Stimulated activated CD4-positive, alpha-beta T cell treated with anti-CD3 and anti-CD28 coated beads, Interleukin-1b, Interleukin-23, amount 100 ng/mL, for 48 hours (primary cell): ENCODE measurements around the gene GSTK1.
A peak's percentile ranks its signal among the peaks of the same experiment; 100 is the strongest.
"Not testable (repeated sequence)": the region's sequence is repeated elsewhere in the genome, so short reads cannot be mapped to it uniquely, and the experiment has no call there.

ENCODE experiments used
- DNase-seq: peaks from one replicate; pipeline ENCODE4 v3.0.0-alpha.2; 2020

GSTK1 gene

GRCh38 chr7:143263266-143264195 is at the start of gene GSTK1:
GSTK1 (plus strand) TSS chr7:143263441; CDS start chr7:143263514, 73 bp downstream.
- DNase-seq, result peak; percentile 81

DNA sequence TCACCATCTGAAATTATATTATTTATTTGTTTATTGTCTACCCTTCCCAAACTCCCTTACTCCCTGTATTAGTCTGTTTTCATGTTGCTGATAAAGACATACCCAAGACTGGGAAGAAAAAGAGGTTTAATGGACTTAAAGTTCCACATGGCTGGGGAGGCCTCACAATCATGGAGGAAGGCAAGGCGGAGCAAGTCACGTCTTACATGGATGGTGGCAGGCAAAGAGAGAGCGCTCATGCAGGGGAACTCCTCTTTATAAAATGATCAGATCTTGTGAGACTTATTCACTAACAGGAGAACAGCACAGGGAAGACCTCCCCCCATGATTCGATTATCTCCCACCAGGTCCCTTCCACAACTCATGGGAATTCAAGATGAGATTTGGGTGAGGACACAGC is 49.8 kb upstream of the GSTK1 start:
- DNase-seq, result not testable (repeated sequence)

DNA sequence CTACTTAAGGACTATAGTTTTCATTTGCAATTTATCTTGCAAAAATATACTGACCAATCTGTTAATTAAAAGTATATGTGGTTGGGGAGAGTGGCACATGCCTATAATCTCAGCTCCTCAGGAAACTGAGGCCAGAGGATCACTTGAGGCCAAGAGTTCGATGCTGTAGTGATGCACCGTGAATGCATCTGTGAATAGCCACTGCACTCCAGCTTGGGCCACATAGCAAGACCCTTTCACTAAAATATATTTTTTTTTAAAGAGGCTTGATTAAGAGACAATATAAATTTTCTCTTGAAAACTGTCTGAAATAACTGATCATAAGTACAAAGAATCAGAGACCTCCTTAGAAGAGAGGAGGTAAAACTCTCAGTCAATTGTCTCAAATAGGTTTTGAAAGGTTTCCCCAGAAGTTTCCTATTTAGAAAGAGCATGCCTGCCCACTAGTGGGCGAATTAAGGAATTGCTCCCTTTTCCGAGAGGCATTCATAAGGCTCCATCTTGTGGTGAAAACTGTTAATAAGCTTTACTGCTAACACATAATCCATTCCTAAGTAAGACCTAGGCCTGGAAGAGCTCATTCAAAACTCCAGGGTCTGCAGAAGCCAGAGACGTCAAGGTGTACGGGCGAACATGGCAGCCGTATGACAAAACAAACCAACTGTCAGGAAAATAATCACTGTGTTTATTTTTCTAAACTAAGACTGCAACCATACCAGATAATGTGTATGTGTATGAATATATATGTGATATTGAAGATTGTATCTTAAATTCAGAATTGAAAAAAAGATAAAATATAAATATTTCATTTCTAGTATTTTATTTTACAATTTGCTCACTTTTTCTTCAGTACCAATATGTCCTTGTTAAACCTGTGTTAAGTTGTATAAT is 48.2 kb upstream of the GSTK1 start:
- peak; percentile 58 for DNase-seq

- no peak for DNase-seq
Observed at GRCh38 chr7:143216151-143216550, 47.1 kb upstream of the GSTK1 start.

DNA sequence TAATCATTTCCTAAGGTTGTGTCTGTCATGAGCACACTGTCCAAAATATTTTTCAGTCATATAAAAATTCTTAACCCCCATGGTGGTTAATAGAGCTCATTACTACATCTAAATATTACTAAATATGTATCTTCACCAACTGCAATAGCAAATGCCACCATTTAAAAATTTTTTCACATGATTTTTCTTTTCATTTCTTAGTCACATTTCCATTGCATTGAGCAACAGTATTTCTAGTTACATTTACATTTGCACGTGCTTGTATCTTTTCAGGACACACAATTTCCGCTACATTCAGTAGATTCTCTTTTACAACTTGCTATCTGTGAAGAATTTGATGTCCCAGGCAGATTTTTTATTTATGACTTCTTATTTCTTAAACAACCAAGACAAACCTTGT is 46.6 kb upstream of the GSTK1 start:
- DNase-seq, result no peak

- no peak for DNase-seq
Observed at GRCh38 chr7:143217806-143218205, 45.4 kb upstream of the GSTK1 start.

DNA sequence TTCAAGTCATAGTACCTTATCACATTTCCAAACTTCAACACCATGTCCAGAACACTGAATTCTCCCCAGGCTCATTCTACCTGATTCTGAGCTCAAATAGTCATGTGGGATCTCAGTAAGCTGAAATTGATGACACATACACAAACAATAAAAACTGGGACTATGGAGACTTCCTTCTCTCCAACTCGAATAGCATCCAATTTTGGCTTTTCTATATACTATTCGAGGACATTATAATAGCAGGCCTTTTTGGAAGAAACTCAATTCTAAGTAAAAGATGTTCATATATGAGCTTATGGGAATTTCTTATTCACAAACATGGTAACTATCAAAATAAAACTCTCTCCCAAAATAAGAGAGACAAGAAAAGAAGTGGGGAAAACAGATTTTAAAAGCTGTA is 42.0 kb upstream of the GSTK1 start:
- DNase-seq, result no peak

DNA sequence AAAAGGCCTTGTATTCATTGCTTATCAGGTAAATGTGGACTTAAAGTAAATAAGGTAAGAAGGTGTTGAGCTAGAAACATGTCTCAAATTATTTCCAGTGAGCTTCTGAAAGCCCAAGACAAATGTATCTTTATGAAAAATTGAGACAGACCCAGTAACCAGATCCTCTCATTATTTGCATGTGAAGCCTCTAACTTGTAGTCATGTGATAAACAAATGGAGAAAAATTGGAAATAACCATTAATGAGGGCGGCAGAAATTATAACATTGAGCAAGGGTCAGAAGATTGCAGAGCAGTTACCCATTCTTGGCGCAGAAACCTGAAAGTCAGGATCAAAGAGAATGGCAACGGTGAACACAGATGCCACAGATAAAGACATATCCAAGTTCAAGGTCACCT is 41.5 kb upstream of the GSTK1 start, which contains the start of gene TAS2R40:
Gene TAS2R40, plus strand, starts transcription at position 301 of the 400 bp plus-strand sequence. Its CDS starts 42 bp downstream, at position 343.
- DNase-seq, result no peak

GRCh38 chr7:143222782-143223181 is 40.5 kb upstream of the GSTK1 start:
- DNase-seq, result no peak

DNA sequence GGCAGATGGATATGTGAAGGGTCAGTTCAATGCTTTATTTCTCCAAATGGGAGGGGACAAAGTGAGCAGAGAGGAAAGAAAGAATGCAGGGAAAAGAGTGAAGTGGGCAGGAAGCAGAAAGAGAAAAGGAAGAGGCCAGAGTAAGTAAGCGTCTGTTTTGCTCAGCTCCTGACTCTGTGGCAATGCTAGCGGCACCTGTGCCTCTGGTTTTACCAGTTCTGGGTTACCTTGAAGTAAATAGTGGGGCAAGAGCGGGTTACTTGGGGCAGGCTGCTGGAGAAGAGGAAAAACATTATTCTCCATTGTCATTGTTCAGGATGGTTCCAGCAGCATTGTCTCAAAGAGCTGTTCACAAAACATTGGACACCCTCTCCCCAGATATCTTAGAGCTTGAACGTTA is 39.5 kb upstream of the GSTK1 start:
- DNase-seq, result no peak

GRCh38 chr7:143225047-143225446 is 38.2 kb upstream of the GSTK1 start:
- DNase-seq, result no peak

- DNase-seq, result no peak
Observed at GRCh38 chr7:143227806-143228205, 35.4 kb upstream of the GSTK1 start.

GRCh38 chr7:143229054-143229790 is 34.0 kb upstream of the GSTK1 start:
- DNase-seq, result no peak

- DNase-seq, result no peak
Observed at GRCh38 chr7:143230602-143231457, 32.4 kb upstream of the GSTK1 start.

DNA sequence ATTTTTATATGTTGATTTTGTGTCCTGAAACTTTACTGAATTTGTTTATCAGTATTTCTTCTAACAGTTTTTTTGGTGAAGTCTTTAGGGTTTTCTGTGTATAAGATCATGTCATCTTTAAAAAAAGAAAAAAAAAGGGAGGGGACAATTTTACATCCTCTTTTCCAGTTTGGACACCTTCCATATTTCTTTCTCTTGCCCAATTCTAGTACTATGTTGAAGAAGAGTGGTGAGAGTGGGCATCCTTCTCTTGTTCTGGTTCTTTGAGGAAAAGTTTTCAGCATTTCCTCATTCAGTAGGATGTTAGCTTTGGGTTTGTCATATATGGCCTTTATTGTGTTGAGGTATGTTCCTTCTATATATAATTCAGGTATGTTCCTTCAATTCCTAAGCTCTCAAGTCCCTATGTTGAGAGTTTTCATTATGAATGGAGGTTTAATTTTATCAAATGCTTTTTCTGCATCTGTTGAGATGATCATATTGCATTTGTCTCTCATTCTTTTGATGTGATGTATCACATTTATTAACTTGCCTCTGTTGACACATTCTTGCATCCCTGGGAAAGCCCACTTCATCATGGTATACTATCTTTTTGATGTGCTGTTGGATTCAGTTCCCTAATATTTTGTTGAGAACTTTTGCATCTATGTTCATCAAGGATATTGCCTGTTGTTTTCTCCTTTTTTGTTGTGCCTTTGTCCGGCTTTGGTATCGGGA is 29.3 kb upstream of the GSTK1 start:
- no peak for DNase-seq

GRCh38 chr7:143234533-143234875 is 28.7 kb upstream of the GSTK1 start:
- no peak for DNase-seq

DNA sequence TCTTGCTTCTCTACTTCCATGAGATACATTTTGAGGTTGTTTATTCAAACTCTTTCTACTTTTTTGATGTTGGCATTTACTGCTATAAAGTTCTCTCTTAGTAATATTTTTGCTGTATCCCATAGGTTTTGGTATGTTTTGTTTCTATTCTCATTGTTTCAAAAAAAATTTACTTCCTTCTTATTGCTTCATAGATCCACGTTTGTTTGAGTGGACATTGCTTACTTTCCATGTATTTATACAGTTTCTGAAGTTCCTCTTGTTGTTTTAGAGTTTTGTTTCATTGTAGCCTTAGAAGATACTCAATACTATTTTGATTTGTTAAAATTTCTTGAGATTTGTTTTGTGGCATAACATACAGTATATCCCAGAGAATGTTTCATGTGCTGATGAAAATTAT is 27.7 kb upstream of the GSTK1 start:
- DNase-seq, result no peak

GRCh38 chr7:143236408-143236990 is 26.7 kb upstream of the GSTK1 start:
- no peak for DNase-seq

DNA sequence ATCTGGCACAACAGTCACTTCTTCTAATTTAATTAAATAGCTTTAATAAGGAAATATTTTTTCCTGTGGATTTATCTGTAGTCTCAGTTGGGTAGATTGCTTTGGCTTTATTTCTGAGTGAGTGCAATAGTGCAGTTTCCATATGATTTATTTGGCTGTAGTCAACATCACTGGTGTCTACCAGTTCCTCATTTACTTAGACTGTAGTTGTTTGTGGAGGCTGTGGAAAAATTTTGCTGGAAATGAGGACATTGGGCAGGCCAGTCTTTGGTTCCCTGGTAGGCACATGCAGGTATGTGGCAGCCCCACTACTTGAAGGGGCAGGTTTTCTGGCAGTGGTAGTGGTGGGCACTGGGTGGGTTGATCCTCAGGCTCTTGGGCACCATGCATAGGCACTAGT is 25.9 kb upstream of the GSTK1 start:
- no peak for DNase-seq

DNA sequence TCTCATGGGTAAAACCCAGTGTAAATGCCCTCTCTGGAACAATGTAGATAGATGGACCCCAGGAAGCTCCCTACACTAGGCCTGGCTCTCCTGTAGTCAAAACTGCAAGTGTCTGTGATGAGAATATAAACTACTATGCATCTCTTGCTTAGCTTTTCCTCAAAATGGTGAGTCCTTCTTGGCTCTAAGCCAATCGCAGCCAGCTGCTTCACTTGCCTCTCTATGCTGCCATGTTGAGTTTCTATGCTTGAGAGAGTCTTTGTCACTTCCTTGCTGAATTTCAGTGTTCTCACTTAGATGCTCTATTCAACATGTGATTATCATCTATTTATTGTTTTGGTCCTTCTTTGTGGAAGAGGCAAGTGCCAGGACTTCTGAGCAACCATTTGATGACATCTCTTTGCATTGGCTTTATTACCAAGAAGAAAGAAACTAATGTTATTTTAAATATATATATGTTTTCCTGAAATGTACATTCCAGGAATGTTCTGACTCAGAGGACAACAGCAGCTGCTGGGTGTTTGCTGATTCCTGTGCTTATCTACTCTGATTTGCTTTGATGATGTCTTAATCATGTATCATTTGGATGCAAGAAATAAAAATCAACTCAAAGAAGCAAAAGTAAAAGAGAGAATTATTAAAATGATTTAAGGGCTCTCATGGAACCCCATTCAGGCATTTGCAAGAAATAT is 24.8 kb upstream of the GSTK1 start:
- DNase-seq, result no peak
